NCI-H1436 (cell line): ENCODE results near the gene CYP11A1.
A peak's percentile ranks its signal among the peaks of the same experiment; 100 is the strongest.

Experiments
- DNase-seq: peaks from one replicate; lab custom pipeline; 2025; lab: John Stamatoyannopoulos, UW

The CYP11A1 gene

DNA sequence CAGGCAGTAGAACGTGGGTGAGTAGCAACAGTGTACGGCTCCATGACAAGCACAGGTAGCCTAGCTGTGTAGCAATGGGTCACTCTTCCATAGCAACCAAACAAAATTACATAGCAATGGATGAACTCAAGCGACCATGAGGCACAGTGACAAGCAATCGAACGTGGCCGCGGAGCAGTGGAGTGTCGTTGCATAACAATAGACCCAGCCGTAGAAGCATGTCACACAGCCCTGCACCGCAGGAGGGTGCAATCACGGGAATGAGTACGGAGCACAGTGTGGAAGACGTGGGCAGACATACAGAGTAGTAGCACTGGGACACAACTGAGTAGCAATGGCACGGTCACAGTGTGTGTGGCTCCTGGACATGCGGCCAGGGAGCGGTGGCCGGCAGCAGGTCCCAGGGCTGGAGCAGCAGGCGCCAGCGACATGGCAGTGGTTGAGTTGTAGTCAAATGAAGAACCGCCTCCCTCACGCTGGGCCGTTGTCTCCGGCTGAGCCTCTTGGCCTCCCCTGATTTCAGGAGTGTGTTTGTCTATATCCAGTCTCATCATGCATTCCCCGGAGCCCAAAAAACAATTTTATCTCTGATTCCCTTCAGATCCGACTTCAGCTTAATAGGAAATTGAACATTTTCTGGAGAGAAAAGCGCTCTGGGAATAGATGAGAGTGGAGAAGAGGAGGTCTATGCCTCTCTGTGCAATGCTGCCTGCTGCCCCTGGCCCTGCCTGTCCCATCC, 67.2 kb downstream of the CYP11A1 start:
- no peak for DNase-seq

GRCh38 chr15:74297887-74298286, 69.6 kb downstream of the CYP11A1 start:
- no peak for DNase-seq

GRCh38 chr15:74295800-74296199, 71.6 kb downstream of the CYP11A1 start:
- DNase-seq = no peak

- DNase-seq = peak; percentile 35
These were observed 73.4 kb downstream of the CYP11A1 start for GRCh38 chr15:74294010-74294409.

GRCh38 chr15:74293021-74293810, 74.2 kb downstream of the CYP11A1 start:
- no peak for DNase-seq

DNA sequence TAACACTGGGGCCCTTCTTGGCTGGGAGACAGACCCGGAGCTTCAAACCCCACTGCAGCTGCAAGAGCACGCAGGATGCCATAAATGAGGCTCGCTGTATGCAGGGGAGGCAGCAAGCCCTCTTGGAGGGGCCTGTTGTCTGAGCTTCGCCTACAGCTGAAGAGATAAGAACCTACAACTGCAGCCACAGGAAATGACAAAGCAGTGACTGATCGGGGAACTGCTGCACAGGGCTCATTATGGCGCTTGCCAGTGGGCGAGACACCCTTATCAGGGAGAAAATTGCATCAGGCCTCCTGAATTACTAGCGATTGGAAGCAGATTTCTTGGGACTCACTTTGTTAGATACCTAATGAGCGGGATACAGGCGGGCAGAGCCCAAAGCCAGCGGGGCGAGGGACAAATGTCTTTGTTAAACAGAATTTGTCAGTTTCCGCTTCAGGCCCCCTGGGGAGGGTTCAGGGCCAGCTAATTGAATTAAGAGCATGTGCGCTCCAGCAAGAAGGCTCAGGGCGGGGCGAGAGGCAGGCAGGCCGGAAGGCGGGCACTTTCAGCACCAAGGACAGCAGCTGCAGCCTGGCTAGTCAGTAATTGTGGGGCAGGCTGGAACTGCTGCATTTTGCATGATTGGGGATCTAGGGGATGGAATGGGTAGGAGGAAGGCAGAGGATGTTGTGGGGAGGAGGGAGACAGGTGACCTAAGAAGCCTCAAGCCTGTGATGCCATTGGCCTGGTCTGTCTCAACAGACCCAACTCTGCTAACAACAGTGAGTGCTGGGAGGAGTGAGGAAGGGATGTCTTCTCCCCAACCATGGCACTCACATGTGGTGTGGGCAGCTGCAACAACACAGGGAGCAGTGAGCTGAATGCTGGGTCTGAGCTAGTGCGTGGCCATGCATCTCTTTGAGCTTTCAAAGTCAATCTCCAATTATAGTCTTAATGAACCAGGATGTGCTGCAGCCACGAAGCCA, 76.1 kb downstream of the CYP11A1 start:
- peak; percentile 96 for DNase-seq

GRCh38 chr15:74290645-74291044, 76.8 kb downstream of the CYP11A1 start:
- DNase-seq = no peak

GRCh38 chr15:74289671-74290070, 77.8 kb downstream of the CYP11A1 start:
- DNase-seq = no peak
